ENCODE measurements around the gene RNLS. TPM values are rescaled to one million over a fixed set of nuclear protein-coding genes. Genes with fewer than 3 reads are reported as not detected.

The RNLS gene
- total RNA-seq, 3 donors from 2014 or later (not counting 1 experiment from before 2014, with no cell fraction given), result 4.0 to 6.8 (median 4.4) TPM

- DNase-seq (no peak), ATAC-seq (no peak)
- H3K27ac ChIP-seq (ENCODE audit: low read length), result no peak overlapping the region
- Mint-ChIP-seq H3K27ac (no peak overlapping the region), H3K4me1 (no peaks in the 10 kb centered on the region), H3K27me3 (ENCODE audit: low read depth in 2 of 2) (no peaks in the 10 kb centered on the region), H3K4me3 (no peak overlapping the region), H3K36me3 (no peaks in the 10 kb centered on the region), H3K9me3 (no peaks in the 10 kb centered on the region)
- H3K4me3 ChIP-seq (ENCODE audit: low read length), result no peak overlapping the region
- 100% methylated on average over 1 of the region's 2 CpGs for WGBS (ENCODE audit: insufficient coverage)
- TF ChIP-seq CTCF (IDR thresholded peaks at IDR 0.05), result no peak
- no peaks in the 10 kb centered on the region for H3K36me3 ChIP-seq (ENCODE audit: control insufficient read depth, insufficient read depth, low read length)
- H3K27me3 ChIP-seq (ENCODE audit: control insufficient read depth, insufficient read depth, low read length), result no peaks in the 10 kb centered on the region
- no peaks in the 10 kb centered on the region for H3K4me1 ChIP-seq (ENCODE audit: control insufficient read depth, insufficient read depth, low read length)
- intact Hi-C loops (cut with micrococcal nuclease), result no loop called here
- no peaks in the 10 kb centered on the region for H3K9me3 ChIP-seq (ENCODE audit: control insufficient read depth, insufficient read depth, low read length)
These were observed 108.9 kb downstream of the RNLS start for GRCh38 chr10:88473989-88474883.

GRCh38 chr10:88472540-88472939 is 110.6 kb downstream of the RNLS start:
- WGBS (ENCODE audit: insufficient coverage), result no CpG with 5 or more reads among the region's 1 CpG
- intact Hi-C loops (cut with micrococcal nuclease), result no loop called here
- H3K27me3 Mint-ChIP-seq (ENCODE audit: low read depth in 2 of 2), result no peaks in the 10 kb centered on the region
- no peaks in the 10 kb centered on the region for H3K36me3 ChIP-seq (ENCODE audit: control insufficient read depth, insufficient read depth, low read length)
- no peaks in the 10 kb centered on the region for H3K9me3 Mint-ChIP-seq
- no peak overlapping the region for H3K27ac ChIP-seq (ENCODE audit: low read length)
- H3K4me3 Mint-ChIP-seq, result no peak overlapping the region
- DNase-seq, result no peak
- H3K4me3 ChIP-seq (ENCODE audit: low read length), result no peak overlapping the region
- no peaks in the 10 kb centered on the region for H3K4me1 Mint-ChIP-seq
- H3K4me1 ChIP-seq (ENCODE audit: control insufficient read depth, insufficient read depth, low read length), result no peaks in the 10 kb centered on the region
- H3K36me3 Mint-ChIP-seq, result no peaks in the 10 kb centered on the region
- H3K27me3 ChIP-seq (ENCODE audit: control insufficient read depth, insufficient read depth, low read length), result no peaks in the 10 kb centered on the region
- ATAC-seq, result no peak
- no peak overlapping the region for H3K27ac Mint-ChIP-seq
- no peak for TF ChIP-seq CTCF (IDR thresholded peaks at IDR 0.05)
- H3K9me3 ChIP-seq (ENCODE audit: control insufficient read depth, insufficient read depth, low read length), result no peaks in the 10 kb centered on the region

GRCh38 chr10:88471899-88472298 is 111.2 kb downstream of the RNLS start:
- Mint-ChIP-seq H3K27ac (no peak overlapping the region), H3K9me3 (no peaks in the 10 kb centered on the region)
- 100% methylated on average over 1 of the region's 1 CpG for WGBS (ENCODE audit: insufficient coverage)

More at GRCh38 chr10:88471899-88472298, 111.2 kb downstream of the RNLS start:
- Histone ChIP-seq H3K27me3 (ENCODE audit: control insufficient read depth, insufficient read depth, low read length) (no peaks in the 10 kb centered on the region), H3K36me3 (ENCODE audit: control insufficient read depth, insufficient read depth, low read length) (no peaks in the 10 kb centered on the region), H3K9me3 (ENCODE audit: control insufficient read depth, insufficient read depth, low read length) (no peaks in the 10 kb centered on the region), H3K4me1 (ENCODE audit: control insufficient read depth, insufficient read depth, low read length) (no peaks in the 10 kb centered on the region), H3K27ac (ENCODE audit: low read length) (no peak overlapping the region), H3K4me3 (ENCODE audit: low read length) (no peak overlapping the region)
- Mint-ChIP-seq H3K4me1 (no peaks in the 10 kb centered on the region), H3K27me3 (ENCODE audit: low read depth in 2 of 2) (no peaks in the 10 kb centered on the region), H3K4me3 (no peak overlapping the region), H3K36me3 (no peaks in the 10 kb centered on the region)
- no peak for TF ChIP-seq CTCF (IDR thresholded peaks at IDR 0.05)
- DNase-seq (no peak), ATAC-seq (no peak)
- intact Hi-C loops (cut with micrococcal nuclease), result no loop called here
